MM.1S (cell line): ENCODE measurements around the gene RASSF10.

Experiments used
- DNase-seq: peaks from one replicate; pipeline ENCODE4 v3.0.0-alpha.2; 2015
- H2AFZ ChIP-seq: fragments of 300-600 bp; sonication (generic); 2 replicates; pipeline ENCODE4 v1.6.0; 2016; ENCODE audit warnings: antibody characterized with exemption, low read length
- H3F3A ChIP-seq: fragments of 300-600 bp; sonication (generic); 2 replicates; pipeline ENCODE4 v1.6.1; 2016; ENCODE audit warnings: mild to moderate bottlenecking, antibody characterized with exemption, low read length, moderate library complexity, mixed read lengths; ENCODE audit not compliant: insufficient read depth
- H3K27ac ChIP-seq: fragments of 300-600 bp; sonication (generic); 2 replicates; pipeline ENCODE4 v1.5.1; 2016; ENCODE audit warnings: mild to moderate bottlenecking, low read length
- H3K27me3 ChIP-seq: fragments of 300-600 bp; sonication (generic); replicated peaks from 2 replicates; pipeline ENCODE4 v1.6.0; 2016; ENCODE audit warnings: low read length; ENCODE audit not compliant: insufficient read depth
- H3K36me3 ChIP-seq: fragments of 300-600 bp; sonication (generic); replicated peaks from 2 replicates; pipeline ENCODE4 v1.6.1; 2016; ENCODE audit warnings: mild to moderate bottlenecking, low read length, mixed read lengths; ENCODE audit not compliant: insufficient read depth
- H3K4me1 ChIP-seq: fragments of 300-600 bp; sonication (generic); 2 replicates; pipeline ENCODE4 v1.6.1; 2016; ENCODE audit warnings: low read length, mixed read lengths
- H3K4me2 ChIP-seq: fragments of 300-600 bp; sonication (generic); 2 replicates; pipeline ENCODE4 v1.6.0; 2016; ENCODE audit warnings: low read depth, low read length
- H3K4me3 ChIP-seq: fragments of 300-600 bp; sonication (generic); 2 replicates; pipeline ENCODE4 v1.5.1; 2016; ENCODE audit warnings: low read length, mixed read lengths
- H3K79me2 ChIP-seq: fragments of 300-600 bp; sonication (generic); 2 replicates; pipeline ENCODE4 v1.6.1; 2016; ENCODE audit warnings: mixed run types, low read length, mixed read lengths
- H3K9ac ChIP-seq: fragments of 300-600 bp; sonication (generic); 2 replicates; pipeline ENCODE4 v1.6.1; 2016; ENCODE audit warnings: low read length, mixed read lengths
- H3K9me2 ChIP-seq: fragments of 300-600 bp; sonication (generic); replicated peaks from 2 replicates; pipeline ENCODE4 v1.6.1; 2016; ENCODE audit warnings: mild to moderate bottlenecking, low read length, mixed read lengths; ENCODE audit not compliant: insufficient read depth
- H3K9me3 ChIP-seq: fragments of 300-600 bp; sonication (generic); replicated peaks from 2 replicates; pipeline ENCODE4 v1.6.1; 2016; ENCODE audit warnings: mild to moderate bottlenecking, low read length, mixed read lengths; ENCODE audit not compliant: insufficient read depth
- H4K20me1 ChIP-seq: fragments of 300-600 bp; sonication (generic); 2 replicates; pipeline ENCODE4 v1.6.1; 2016; ENCODE audit warnings: mild to moderate bottlenecking, low read length, moderate library complexity, mixed read lengths; ENCODE audit not compliant: insufficient read depth
- CTCF ChIP-seq: fragments of 300-600 bp; sonication (generic); IDR thresholded peaks from 2 replicates; pipeline ENCODE4 v1.5.1; 2016; ENCODE audit warnings: antibody characterized with exemption, low read length, mixed read lengths
- EZH2 ChIP-seq: fragments of 300-600 bp; sonication (generic); optimal IDR thresholded peaks from 2 replicates; pipeline ENCODE3; 2017; ENCODE audit warnings: low read depth, mild to moderate bottlenecking, antibody characterized with exemption, low read length, mixed read lengths
- EZH2phosphoT487 ChIP-seq: fragments of 300-600 bp; sonication (generic); IDR thresholded peaks from 2 replicates; pipeline ENCODE4 v1.6.1; 2018; ENCODE audit warnings: antibody characterized with exemption, low read length

The RASSF10 gene

DNA sequence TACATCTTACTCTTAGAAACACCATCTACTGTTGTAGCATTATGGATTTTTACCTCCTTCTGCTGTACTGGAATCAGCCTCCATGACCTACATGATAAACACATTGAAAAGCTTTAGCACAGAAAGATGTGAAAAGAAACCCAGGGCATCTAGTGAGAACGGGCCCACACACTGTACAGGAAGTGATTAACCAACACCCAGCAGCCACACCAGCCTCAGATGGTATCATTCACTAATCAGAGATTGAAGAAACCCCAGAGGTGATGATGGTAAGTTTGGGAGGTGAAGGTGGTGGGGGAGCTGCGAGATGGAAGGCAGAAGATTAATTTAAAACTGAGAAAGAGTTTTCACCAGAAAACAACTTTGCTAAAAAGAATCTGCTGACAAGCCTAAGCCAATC is 46.1 kb downstream of the RASSF10 start:
- no peaks in the 10 kb centered on the region for H3K27me3 ChIP-seq
- TF ChIP-seq EZH2 (no peak), EZH2phosphoT487 (no peak), CTCF (no peak)
- H3K9ac ChIP-seq, result no peak overlapping the region
- H3K79me2 ChIP-seq, result no peaks in the 10 kb centered on the region
- no peaks in the 10 kb centered on the region for H3K4me1 ChIP-seq
- DNase-seq, result no peak
- no peaks in the 10 kb centered on the region for H3F3A ChIP-seq
- no peaks in the 10 kb centered on the region for H3K9me3 ChIP-seq
- H4K20me1 ChIP-seq, result no peaks in the 10 kb centered on the region
- no peak overlapping the region for H2AFZ ChIP-seq
- H3K9me2 ChIP-seq, result no peaks in the 10 kb centered on the region
- no peak overlapping the region for H3K27ac ChIP-seq
- no peaks in the 10 kb centered on the region for H3K36me3 ChIP-seq
- H3K4me3 ChIP-seq, result no peak overlapping the region
- H3K4me2 ChIP-seq, result no peak overlapping the region

DNA sequence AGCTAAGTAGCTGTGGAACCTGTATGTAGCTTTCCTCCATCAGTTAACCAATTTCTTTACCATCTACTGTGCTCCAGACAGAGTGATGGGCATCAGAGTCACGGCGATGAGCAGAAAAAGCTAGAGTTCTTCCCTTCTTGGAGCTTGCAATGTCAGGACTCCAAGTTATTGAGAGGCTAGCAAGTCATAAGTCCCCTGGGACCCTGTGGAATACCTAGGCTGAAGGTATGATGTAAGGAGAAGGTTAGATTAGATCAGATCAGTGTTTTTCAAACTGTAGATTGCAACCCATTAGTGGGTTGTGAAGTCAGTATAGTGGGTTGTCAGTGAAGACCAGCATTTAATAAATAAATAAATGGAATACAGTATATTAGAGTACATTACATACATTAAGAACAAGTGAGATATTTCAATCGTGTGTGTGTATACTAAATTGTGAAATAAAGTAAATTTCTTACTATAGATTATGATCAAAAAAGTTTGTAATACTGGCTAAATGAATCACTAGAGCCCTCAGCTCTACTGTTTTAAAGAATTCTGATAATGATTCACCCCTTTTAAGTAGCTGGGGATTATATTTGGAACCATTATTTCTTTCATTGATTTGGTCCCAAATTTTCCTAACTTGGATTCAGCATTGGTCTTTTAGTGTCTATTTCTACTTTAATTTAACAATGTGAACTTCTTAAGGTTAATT is 52.3 kb downstream of the RASSF10 start:
- Histone ChIP-seq H2AFZ (no peak overlapping the region), H3K27ac (no peak overlapping the region), H3K79me2 (no peaks in the 10 kb centered on the region), H3F3A (no peaks in the 10 kb centered on the region), H3K9ac (no peak overlapping the region), H3K36me3 (no peaks in the 10 kb centered on the region), H3K4me1 (no peaks in the 10 kb centered on the region), H3K9me2 (no peaks in the 10 kb centered on the region), H3K9me3 (no peaks in the 10 kb centered on the region), H3K27me3 (no peaks in the 10 kb centered on the region), H4K20me1 (no peaks in the 10 kb centered on the region), H3K4me3 (no peak overlapping the region), H3K4me2 (no peak overlapping the region)
- no peak for TF ChIP-seq EZH2phosphoT487
- TF ChIP-seq CTCF, result no peak
- TF ChIP-seq EZH2, result no peak
- no peak for DNase-seq
